Tongue (tissue), 3 donors: ENCODE results near the gene HS3ST5. TPM values are rescaled to one million over a fixed set of nuclear protein-coding genes. Genes with fewer than 3 reads are reported as not detected.
"Not testable (repeated sequence)": the region's sequence is repeated elsewhere in the genome, so short reads cannot be mapped to it uniquely, and the experiment has no call there.

ENCODE experiments used
- DNase-seq: peaks from one replicate; pipeline ENCODE4 v3.0.0-alpha.2; 2015
- small RNA-seq: library from RNA; depleted of rRNA; stranded (forward); fragments of <200 nt; gene quantifications from one replicate; pipeline ENCODE3, GENCODE V24; 2014; ENCODE audit warnings: low replicate concordance
- total RNA-seq: library from RNA; depleted of rRNA; stranded (reverse); fragments of >200 nt; gene quantifications from one replicate; pipeline ENCODE4 v1.2.3, GENCODE V29; 2014

HS3ST5 gene
- total RNA-seq, 1 donor from 2014 or later, result 0.21 TPM

- DNase-seq, result not testable (repeated sequence)
Measured at GRCh38 chr6:114044566-114044965, 298.3 kb downstream of the HS3ST5 start.

- peak; percentile 31 for DNase-seq
Measured at GRCh38 chr6:114042267-114043016, 300.4 kb downstream of the HS3ST5 start.

- no peak for DNase-seq
Measured at GRCh38 chr6:114040871-114041270, 302.0 kb downstream of the HS3ST5 start.

- no peak for DNase-seq
Measured at GRCh38 chr6:114039841-114040240, 303.0 kb downstream of the HS3ST5 start.

GRCh38 chr6:114033606-114034005 is 309.2 kb downstream of the HS3ST5 start:
- DNase-seq, result no peak

GRCh38 chr6:114032721-114033120 is 310.1 kb downstream of the HS3ST5 start:
- DNase-seq, result no peak

- DNase-seq, result peak; percentile 8
Measured at GRCh38 chr6:114030767-114031166, 312.1 kb downstream of the HS3ST5 start.

- no peak for DNase-seq
Measured at GRCh38 chr6:114024746-114025145, 318.1 kb downstream of the HS3ST5 start.

GRCh38 chr6:114020196-114020595 is 322.6 kb downstream of the HS3ST5 start:
- no peak for DNase-seq

GRCh38 chr6:114017146-114017545 is 325.7 kb downstream of the HS3ST5 start:
- peak; percentile 17 for DNase-seq

- not testable (repeated sequence) for DNase-seq
Measured at GRCh38 chr6:114014106-114014505, 328.7 kb downstream of the HS3ST5 start.

GRCh38 chr6:114011486-114011885 is 331.3 kb downstream of the HS3ST5 start:
- not testable (repeated sequence) for DNase-seq

- DNase-seq, result no peak
Measured at GRCh38 chr6:114010540-114010939, 332.3 kb downstream of the HS3ST5 start.

- DNase-seq, result no peak
Measured at GRCh38 chr6:114009192-114009591, 333.6 kb downstream of the HS3ST5 start.

GRCh38 chr6:114008331-114008730 is 334.5 kb downstream of the HS3ST5 start:
- DNase-seq, result no peak

GRCh38 chr6:114007516-114007915 is 335.3 kb downstream of the HS3ST5 start:
- DNase-seq, result no peak

Small RNA genes lying within 50 kb of the gene (small RNA-seq; reads per million reads assigned to genes)
- gene RNA5SP213, result not detected
